ENCODE data around the gene IPO4. TPM values are rescaled to one million over a fixed set of nuclear protein-coding genes. Genes with fewer than 3 reads are reported as not detected.
A peak's percentile ranks its signal among the peaks of the same experiment; 100 is the strongest.

IPO4 gene
- total and polyA plus RNA-seq, 2 of the 13 experiments (the other 11 are each of a cell fraction or from before 2014, with no cell fraction given): 39.0 to 179 TPM

- TF ChIP-seq ZNF142 (CRISPR knock-in tag; IDR thresholded peaks at IDR 0.05): peak; percentile 97
- peak; percentile 86 for TF ChIP-seq PITX1 (CRISPR knock-in tag; IDR thresholded peaks at IDR 0.05)
- peak; percentile 97; the same call in 1 of the 2 replicates for TF ChIP-seq ARHGAP35 (CRISPR knock-in tag; IDR thresholded peaks at IDR 0.05; ENCODE audit: borderline replicate concordance)
- no peak for TF ChIP-seq ZNF703 (CRISPR knock-in tag; IDR thresholded peaks at IDR 0.05; ENCODE audit: borderline replicate concordance)
- TF ChIP-seq KDM2A (CRISPR knock-in tag; IDR thresholded peaks at IDR 0.05; ENCODE audit: borderline replicate concordance, low read depth): peak; percentile 100
- peak; percentile 57; the same call in 1 of the 2 replicates for TF ChIP-seq ZNF570 (CRISPR knock-in tag; IDR thresholded peaks at IDR 0.05; ENCODE audit: borderline replicate concordance)
- TF ChIP-seq ZNF512 (CRISPR knock-in tag; IDR thresholded peaks at IDR 0.05): peak; percentile 48; the same call in 1 of the 2 replicates
- no peak for TF ChIP-seq AHDC1 (CRISPR knock-in tag; IDR thresholded peaks at IDR 0.05; ENCODE audit: borderline replicate concordance)
- peak; percentile 77 for TF ChIP-seq HNRNPLL (IDR thresholded peaks at IDR 0.05; ENCODE audit: low read depth, low read length, poor library complexity, severe bottlenecking)
- TF ChIP-seq PRMT3 (CRISPR knock-in tag; IDR thresholded peaks at IDR 0.05; ENCODE audit: borderline replicate concordance, low read depth): no peak
- TF ChIP-seq SMARCE1 (IDR thresholded peaks at IDR 0.05; ENCODE audit: borderline replicate concordance): no peak
- TF ChIP-seq ZNF333 (CRISPR knock-in tag; IDR thresholded peaks at IDR 0.05; ENCODE audit: borderline replicate concordance): peak; percentile 97
- TF ChIP-seq FLYWCH1 (CRISPR knock-in tag; IDR thresholded peaks at IDR 0.05): no peak
- 0 out of 2 replicates have a peak, but pooled peaks have one; percentile 31 for TF ChIP-seq TBX3 (IDR thresholded peaks at IDR 0.05; ENCODE audit: borderline replicate concordance)
Measured at GRCh38 chr14:24212924-24213865, 24.6 kb upstream of the IPO4 start, which contains the start of gene CHMP4A (continued).

Measured in HepG2 (cell line).